NCI-H2227 (cell line): Measurements from ENCODE around the gene P2RX1.
"Not testable (repeated sequence)": the region's sequence is repeated elsewhere in the genome, so short reads cannot be mapped to it uniquely, and the experiment has no call there.

ENCODE experiments used
- DNase-seq: peaks from one replicate; lab custom pipeline; 2025; ENCODE audit not compliant: unreplicated experiment; lab: John Stamatoyannopoulos, UW

P2RX1 gene

DNA sequence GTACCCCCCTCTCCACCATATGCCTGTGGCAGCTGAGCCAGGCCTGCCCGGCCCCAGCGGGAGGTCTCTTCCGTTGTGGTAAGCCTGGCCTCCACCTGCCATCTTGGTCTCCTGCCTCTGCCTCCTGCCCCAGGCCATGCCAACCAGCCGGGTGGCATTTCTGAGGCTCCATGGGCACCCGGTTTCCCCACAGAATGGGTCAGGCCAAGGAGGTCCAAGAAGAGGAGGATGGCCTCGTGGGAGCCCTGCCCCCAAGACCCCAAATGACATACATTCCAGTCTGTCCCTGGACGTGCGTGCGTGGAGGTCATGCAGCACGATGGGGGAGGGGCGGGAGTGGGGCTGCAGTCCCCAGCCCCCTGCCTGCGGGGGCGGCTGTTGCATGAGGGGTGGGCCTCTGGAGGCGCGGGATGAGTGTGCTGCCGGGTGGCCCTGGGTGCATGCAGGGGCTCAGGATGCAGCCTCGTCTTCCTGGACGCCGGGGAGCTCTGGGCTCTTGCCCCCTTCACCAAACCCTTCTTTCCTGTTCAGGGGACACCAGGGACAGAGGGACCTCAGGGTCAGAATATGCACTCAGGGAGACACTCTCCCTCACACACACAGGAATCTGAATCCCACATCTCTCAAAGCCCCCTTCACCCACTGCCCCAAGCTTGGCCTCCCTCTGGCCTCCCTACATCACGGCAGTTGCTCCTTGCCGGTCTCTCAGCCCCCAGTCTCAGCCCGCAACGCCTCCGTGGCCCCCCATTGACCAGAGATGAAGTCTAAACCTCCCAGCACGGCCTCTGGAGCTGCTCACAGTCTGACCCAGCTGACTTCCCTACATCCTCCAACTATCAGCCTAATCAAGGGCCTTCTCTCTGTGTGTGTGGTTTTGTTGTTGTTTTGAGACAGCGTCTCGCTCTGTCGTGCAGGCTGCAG lies 54.2 kb downstream of the P2RX1 start:
- DNase-seq: no peak

- no peak for DNase-seq
Observed at GRCh38 chr17:3860939-3861700, 55.1 kb downstream of the P2RX1 start.

DNA sequence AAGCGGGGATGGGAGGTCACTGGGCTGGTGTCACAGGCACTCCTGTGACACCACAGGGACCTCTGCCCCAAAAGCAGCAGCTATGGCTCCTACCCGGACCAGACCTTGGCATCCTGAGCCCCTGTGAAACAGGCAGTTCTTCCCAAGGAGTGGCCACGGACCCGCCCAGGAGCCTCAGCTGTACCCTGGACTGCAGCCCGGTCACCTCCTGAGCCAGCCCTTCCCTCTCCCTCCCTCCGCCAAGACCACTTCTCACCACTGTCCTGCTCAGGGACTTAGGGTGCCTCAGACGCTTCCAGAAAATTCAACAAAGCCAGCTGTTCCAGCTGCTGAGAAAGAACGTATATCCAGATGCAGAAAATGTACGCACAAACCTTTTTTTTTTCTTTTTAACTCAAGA lies 56.3 kb downstream of the P2RX1 start:
- no peak for DNase-seq

GRCh38 chr17:3857261-3858105 lies 58.8 kb downstream of the P2RX1 start:
- no peak for DNase-seq

DNA sequence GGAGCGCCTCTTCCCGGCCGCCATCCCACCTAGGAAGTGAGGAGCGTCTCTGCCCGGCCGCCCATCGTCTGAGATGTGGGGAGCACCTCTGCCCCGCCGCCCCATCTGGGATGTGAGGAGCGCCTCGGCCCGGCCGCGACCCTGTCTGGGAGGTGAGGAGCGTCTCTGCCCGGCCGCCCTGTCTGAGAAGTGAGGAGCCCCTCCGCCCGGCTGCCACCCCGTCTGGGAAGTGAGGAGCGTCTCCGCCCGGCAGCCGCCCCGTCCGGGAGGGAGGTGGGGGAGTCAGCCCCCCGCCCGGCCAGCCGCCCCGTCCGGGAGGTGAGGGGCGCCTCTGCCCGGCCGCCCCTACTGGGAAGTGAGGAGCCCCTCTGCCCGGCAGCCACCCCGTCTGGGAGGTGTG lies 62.1 kb downstream of the P2RX1 start:
- DNase-seq: not testable (repeated sequence)

GRCh38 chr17:3852561-3852960 lies 63.7 kb downstream of the P2RX1 start:
- DNase-seq: no peak

- no peak for DNase-seq
Observed at GRCh38 chr17:3851461-3852100, 64.7 kb downstream of the P2RX1 start.

- DNase-seq: no peak
Observed at GRCh38 chr17:3848229-3848835, 67.9 kb downstream of the P2RX1 start.

GRCh38 chr17:3847165-3847670 lies 69.0 kb downstream of the P2RX1 start:
- no peak for DNase-seq
